ENCODE data around the gene PLPPR5. TPM values are rescaled to one million over a fixed set of nuclear protein-coding genes. Genes with fewer than 3 reads are reported as not detected.

The PLPPR5 gene
- total and polyA plus RNA-seq, 9 of the 15 experiments (the other 6 are each of a cell fraction or from before 2014, with no cell fraction given) = not detected

DNA sequence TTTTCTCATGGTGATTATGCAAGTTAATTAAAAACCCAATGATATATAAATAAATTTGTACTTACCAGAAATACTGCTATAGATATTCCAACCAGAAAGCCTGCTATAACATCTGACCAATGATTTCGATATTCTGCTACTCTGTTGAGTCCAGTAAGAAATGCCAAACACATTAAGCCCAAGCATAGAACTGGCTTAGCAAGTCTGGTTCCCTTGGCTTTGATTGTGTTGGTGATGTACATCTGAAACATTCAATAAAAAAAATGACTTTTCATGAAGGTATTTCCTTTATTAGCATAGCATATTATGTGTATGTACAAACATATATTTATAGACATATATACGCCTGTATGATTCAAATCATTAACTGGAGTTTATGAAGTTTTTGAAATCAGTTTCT is 82.8 kb downstream of the PLPPR5 start:
- no TSS peak for BruUV-seq (replicated peaks)
- H3K4me1 ChIP-seq (replicated peaks in 1 of 2; ENCODE audit: control insufficient read depth in 2 of 2, insufficient read depth in 2 of 2, low read length in 2 of 2) = no peaks in the 10 kb centered on the region
- H3K27me3 ChIP-seq (ENCODE audit: control insufficient read depth in 2 of 2, insufficient read depth in 2 of 2, low read length in 2 of 2) = no peaks in the 10 kb centered on the region
- no peaks in the 10 kb centered on the region for H4K20me1 ChIP-seq (replicated peaks; ENCODE audit: control insufficient read depth, insufficient read depth, low read length)
- ChIA-PET POLR2A (no interaction called here), CTCF (ENCODE audit: low intra/inter-chr PET ratio) (no interaction called here)
- no peak for TF ChIP-seq ZNF174 (CRISPR knock-in tag; IDR thresholded peaks at IDR 0.05)
- no peaks in the 10 kb centered on the region for H3K36me3 ChIP-seq (ENCODE audit: control insufficient read depth, insufficient read depth, low read length)
- H3K4me2 ChIP-seq (ENCODE audit: insufficient read depth, low read length) = no peak overlapping the region
- WGBS (ENCODE audit: insufficient coverage, low coverage, missing lambda C conversion rate) = 3% methylated on average over 2 of the region's 2 CpGs
- no peaks in the 10 kb centered on the region for H3K9me1 ChIP-seq (ENCODE audit: control insufficient read depth, insufficient read depth, low read length)
- H3K4me3 ChIP-seq = no peak overlapping the region
- in situ Hi-C loops (cut with MboI) = no loop called here
- H3K27ac ChIP-seq (ENCODE audit: extremely low read depth, low read depth, low read length) = no peak overlapping the region
- ATAC-seq (no peak), FAIRE-seq (no peak), DNase-seq (ENCODE audit: extremely low read depth in 1 of 4, low spot score in 3 of 4) (no peak)
- no peak overlapping the region for H3K9ac ChIP-seq (ENCODE audit: insufficient read depth in 1 of 2, low read depth in 2 of 2, low read length in 2 of 2)
- H3K9me3 ChIP-seq (replicated peaks; ENCODE audit: control insufficient read depth, insufficient read depth, low read depth, low read length) = peaks cover 2% of the 10 kb centered on the region; the same call in 1 of the 2 replicates
- intact Hi-C loops (cut with micrococcal nuclease) = no loop called here
- no peak overlapping the region for H2AFZ ChIP-seq (ENCODE audit: low read depth, low read length)
- H3K79me2 ChIP-seq (ENCODE audit: control insufficient read depth, insufficient read depth, low read length) = no peaks in the 10 kb centered on the region

DNA sequence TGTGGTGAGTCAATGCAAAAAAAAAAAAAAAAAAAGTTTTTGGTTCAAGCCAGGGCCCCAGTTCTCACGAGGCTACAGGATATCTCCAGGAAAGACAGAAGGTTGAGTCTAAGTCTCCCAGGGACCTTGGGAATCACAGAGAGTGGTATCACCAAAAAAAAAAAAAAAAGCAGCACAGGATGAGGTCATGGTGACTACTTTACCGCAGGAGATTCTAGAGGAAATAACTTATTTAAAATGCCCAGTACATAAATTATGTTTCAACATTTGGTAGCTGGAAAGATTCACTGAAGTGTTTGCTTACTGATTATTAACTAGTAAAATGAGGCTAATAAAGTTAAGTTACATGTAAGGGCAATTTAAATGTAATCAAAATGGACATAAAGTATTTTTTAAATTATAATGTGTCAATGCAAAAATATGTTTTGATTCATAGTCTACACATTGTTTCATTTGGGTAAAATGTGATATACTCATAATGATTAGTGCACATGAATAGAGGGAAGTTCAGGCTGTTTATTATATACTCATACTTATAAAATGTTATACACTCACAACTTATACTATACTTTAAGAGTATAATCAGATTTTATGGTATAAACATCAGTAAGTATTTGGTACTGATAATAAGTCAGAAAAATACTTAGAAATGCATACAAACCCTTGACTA is 84.1 kb downstream of the PLPPR5 start:
- Histone ChIP-seq H3K27ac (ENCODE audit: extremely low read depth, low read depth, low read length) (no peak overlapping the region), H3K79me2 (ENCODE audit: control insufficient read depth, insufficient read depth, low read length) (no peaks in the 10 kb centered on the region), H3K9me1 (ENCODE audit: control insufficient read depth, insufficient read depth, low read length) (no peaks in the 10 kb centered on the region), H3K9ac (ENCODE audit: insufficient read depth in 1 of 2, low read depth in 2 of 2, low read length in 2 of 2) (no peak overlapping the region), H3K4me1 (replicated peaks in 1 of 2; ENCODE audit: control insufficient read depth in 2 of 2, insufficient read depth in 2 of 2, low read length in 2 of 2) (no peaks in the 10 kb centered on the region), H3K4me2 (ENCODE audit: insufficient read depth, low read length) (no peak overlapping the region), H3K4me3 (no peak overlapping the region), H4K20me1 (replicated peaks; ENCODE audit: control insufficient read depth, insufficient read depth, low read length) (no peaks in the 10 kb centered on the region), H2AFZ (ENCODE audit: low read depth, low read length) (no peak overlapping the region), H3K27me3 (ENCODE audit: control insufficient read depth in 2 of 2, insufficient read depth in 2 of 2, low read length in 2 of 2) (no peaks in the 10 kb centered on the region), H3K36me3 (ENCODE audit: control insufficient read depth, insufficient read depth, low read length) (no peaks in the 10 kb centered on the region), H3K9me3 (replicated peaks; ENCODE audit: control insufficient read depth, insufficient read depth, low read depth, low read length) (peaks cover 2% of the 10 kb centered on the region; the same call in 1 of the 2 replicates)
- DNase-seq (ENCODE audit: extremely low read depth in 1 of 4, low spot score in 3 of 4) (no peak), ATAC-seq (no peak), FAIRE-seq (no peak)
- in situ Hi-C loops (cut with MboI) (no loop called here), intact Hi-C loops (cut with micrococcal nuclease) (no loop called here)
- ChIA-PET POLR2A (no interaction called here), CTCF (ENCODE audit: low intra/inter-chr PET ratio) (no interaction called here)
- no TSS peak for BruUV-seq (replicated peaks)
- 0% methylated on average over 2 of the region's 2 CpGs for WGBS (ENCODE audit: insufficient coverage, low coverage, missing lambda C conversion rate)
- TF ChIP-seq EWSR1 (IDR thresholded peaks at IDR 0.05; ENCODE audit: borderline replicate concordance, low read depth, partially characterized antibody) (no peak), MAFK (IDR thresholded peaks at IDR 0.05; ENCODE audit: low read length) (no peak), NR4A1 (CRISPR knock-in tag; IDR thresholded peaks at IDR 0.05) (no peak), NR4A1 (tag; IDR thresholded peaks at IDR 0.05) (no peak), MEF2A (IDR thresholded peaks at IDR 0.05; ENCODE audit: control insufficient read depth, low read depth, low read length) (no peak), RBFOX2 (IDR thresholded peaks at IDR 0.05; ENCODE audit: low read depth, low read length) (no peak), HDAC2 (IDR thresholded peaks at IDR 0.05) (no peak), KLF10 (CRISPR knock-in tag; IDR thresholded peaks at IDR 0.05) (no peak), SAFB2 (IDR thresholded peaks at IDR 0.05; ENCODE audit: borderline replicate concordance, low read depth, low read length, severe bottlenecking) (no peak), ZFX (CRISPR knock-in tag; IDR thresholded peaks at IDR 0.05) (no peak)
- TF ChIP-seq, protein P1, sequence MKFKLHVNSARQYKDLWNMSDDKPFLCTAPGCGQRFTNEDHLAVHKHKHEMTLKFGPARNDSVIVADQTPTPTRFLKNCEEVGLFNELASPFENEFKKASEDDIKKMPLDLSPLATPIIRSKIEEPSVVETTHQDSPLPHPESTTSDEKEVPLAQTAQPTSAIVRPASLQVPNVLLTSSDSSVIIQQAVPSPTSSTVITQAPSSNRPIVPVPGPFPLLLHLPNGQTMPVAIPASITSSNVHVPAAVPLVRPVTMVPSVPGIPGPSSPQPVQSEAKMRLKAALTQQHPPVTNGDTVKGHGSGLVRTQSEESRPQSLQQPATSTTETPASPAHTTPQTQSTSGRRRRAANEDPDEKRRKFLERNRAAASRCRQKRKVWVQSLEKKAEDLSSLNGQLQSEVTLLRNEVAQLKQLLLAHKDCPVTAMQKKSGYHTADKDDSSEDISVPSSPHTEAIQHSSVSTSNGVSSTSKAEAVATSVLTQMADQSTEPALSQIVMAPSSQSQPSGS (CRISPR knock-in tag; IDR thresholded peaks at IDR 0.05) = no peak
- TF ChIP-seq, protein P2, sequence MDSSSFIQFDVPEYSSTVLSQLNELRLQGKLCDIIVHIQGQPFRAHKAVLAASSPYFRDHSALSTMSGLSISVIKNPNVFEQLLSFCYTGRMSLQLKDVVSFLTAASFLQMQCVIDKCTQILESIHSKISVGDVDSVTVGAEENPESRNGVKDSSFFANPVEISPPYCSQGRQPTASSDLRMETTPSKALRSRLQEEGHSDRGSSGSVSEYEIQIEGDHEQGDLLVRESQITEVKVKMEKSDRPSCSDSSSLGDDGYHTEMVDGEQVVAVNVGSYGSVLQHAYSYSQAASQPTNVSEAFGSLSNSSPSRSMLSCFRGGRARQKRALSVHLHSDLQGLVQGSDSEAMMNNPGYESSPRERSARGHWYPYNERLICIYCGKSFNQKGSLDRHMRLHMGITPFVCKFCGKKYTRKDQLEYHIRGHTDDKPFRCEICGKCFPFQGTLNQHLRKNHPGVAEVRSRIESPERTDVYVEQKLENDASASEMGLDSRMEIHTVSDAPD (CRISPR knock-in tag; IDR thresholded peaks at IDR 0.05) = no peak
